SK-N-SH (cell line): ENCODE data around the gene MCTP1. TPM values are rescaled to one million over a fixed set of nuclear protein-coding genes. Genes with fewer than 3 reads are reported as not detected.

Experiments used
- CTCF ChIA-PET: fragments of 300-600, 350-600 bp; formaldehyde crosslinking; extraction: SDS; loops from one replicate; lab custom pipeline; 2021; lab: Yijun Ruan, JAX
- POLR2A ChIA-PET: fragments of 350-600 bp; sonication (Branson Sonifier 250); formaldehyde crosslinking; extraction: SDS; loops from one replicate; lab custom pipeline; 2020; ENCODE audit warnings: antibody characterized with exemption, inconsistent platforms; lab: Yijun Ruan, JAX
- DNase-seq: peaks from one replicate; pipeline ENCODE4 v3.0.0; 2012
- H2AFZ ChIP-seq: fragments of 200-600 bp; sonication (generic); 2 replicates; pipeline ENCODE4 v1.8.1; 2016; ENCODE audit warnings: antibody characterized with exemption, mild to moderate bottlenecking, low read depth
- H3F3A ChIP-seq: fragments of 200-600 bp; sonication (generic); replicated peaks from 2 replicates; pipeline ENCODE3; 2016; ENCODE audit warnings: antibody characterized with exemption, mild to moderate bottlenecking; ENCODE audit not compliant: insufficient read depth
- H3K27ac ChIP-seq, 2 experiments: fragments of 200-500 bp in 1 of 2; fragments of 200-600 bp in 1 of 2; sonication (Bioruptor generic) in 1 of 2; sonication (generic), shearing (Covaris generic) in 1 of 2; 2 replicates each; pipeline versions ENCODE4 v1.5.1 to v1.6.1; 2014 to 2016; ENCODE audit warnings: low read depth in 2 of 2, inconsistent platforms in 1 of 2, low read length in 1 of 2, mild to moderate bottlenecking in 1 of 2, mixed read lengths in 1 of 2
- H3K27me3 ChIP-seq: fragments of 200-600 bp; sonication (generic), shearing (Covaris generic); 2 replicates; pipeline ENCODE4 v1.6.1; 2016; ENCODE audit warnings: mixed run types; ENCODE audit not compliant: insufficient read depth
- H3K36me3 ChIP-seq, 2 experiments: fragments of 200-500 bp in 1 of 2; fragments of 200-600 bp in 1 of 2; sonication (Bioruptor generic) in 1 of 2; sonication (generic) in 1 of 2; replicated peaks in 1 of 2; 2 replicates each; pipeline versions ENCODE3 to v1.5.1; 2014 to 2016; ENCODE audit warnings: low read length in 1 of 2, mild to moderate bottlenecking in 1 of 2; ENCODE audit not compliant: insufficient read depth in 2 of 2, control insufficient read depth in 1 of 2
- H3K4me1 ChIP-seq, 2 experiments: fragments of 200-500 bp in 1 of 2; fragments of 200-600 bp in 1 of 2; sonication (Bioruptor generic) in 1 of 2; sonication (generic), shearing (Covaris generic) in 1 of 2; 2 replicates each; pipeline versions ENCODE4 v1.5.1 to v1.6.1; 2014 to 2016; ENCODE audit warnings: low read depth in 1 of 2, low read length in 1 of 2, mixed run types in 1 of 2; ENCODE audit not compliant: insufficient read depth in 2 of 2, control insufficient read depth in 1 of 2
- H3K4me2 ChIP-seq: fragments of 200-600 bp; sonication (generic), shearing (Covaris generic); 2 replicates; pipeline ENCODE4 v1.6.1; 2017; ENCODE audit warnings: mixed run types
- H3K4me3 ChIP-seq, 2 experiments: fragments of 200-500 bp in 1 of 2; fragments of 200-600 bp in 1 of 2; sonication (Bioruptor generic) in 1 of 2; sonication (generic), shearing (Covaris generic) in 1 of 2; 2 replicates each; pipeline versions ENCODE4 v1.5.1 to v1.8.1; 2014 to 2016; ENCODE audit warnings: low read depth in 2 of 2, inconsistent platforms in 1 of 2, low read length in 1 of 2, mild to moderate bottlenecking in 1 of 2, mixed read lengths in 1 of 2, moderate library complexity in 1 of 2
- H3K79me2 ChIP-seq: fragments of 200-600 bp; sonication (generic); 2 replicates; pipeline ENCODE4 v1.8.1; 2017; ENCODE audit warnings: mild to moderate bottlenecking; ENCODE audit not compliant: insufficient read depth
- H3K9ac ChIP-seq: fragments of 200-600 bp; sonication (generic); 2 replicates; pipeline ENCODE4 v1.6.1; 2017; ENCODE audit warnings: mixed run types
- H3K9me2 ChIP-seq: fragments of 200-600 bp; sonication (generic); 2 replicates; pipeline ENCODE4 v1.6.1; 2017; ENCODE audit warnings: mixed run types
- H3K9me3 ChIP-seq: fragments of 200-600 bp; sonication (generic); 2 replicates; pipeline ENCODE4 v1.6.1; 2017; ENCODE audit warnings: mixed run types, mild to moderate bottlenecking, moderate library complexity
- H4K20me1 ChIP-seq: fragments of 200-600 bp; sonication (generic); 2 replicates; pipeline ENCODE4 v1.6.1; 2017; ENCODE audit warnings: mild to moderate bottlenecking, mixed run types; ENCODE audit not compliant: insufficient read depth
- ELF1 ChIP-seq: IDR thresholded peaks from 2 replicates; pipeline ENCODE4 v1.4.0; 2012
- EZH2phosphoT487 ChIP-seq: fragments of 200-600 bp; sonication (generic); IDR thresholded peaks from 2 replicates; pipeline ENCODE4 v1.6.1; 2017; ENCODE audit warnings: low read depth, mixed run types, mild to moderate bottlenecking, antibody characterized with exemption, moderate library complexity, borderline replicate concordance
- FOSL2 ChIP-seq: IDR thresholded peaks from 2 replicates; pipeline ENCODE4 v1.4.0; 2012; ENCODE audit warnings: low read depth, mild to moderate bottlenecking, moderate library complexity, borderline replicate concordance
- FOXJ3 ChIP-seq: sonication (generic); formaldehyde crosslinking; IDR thresholded peaks from 2 replicates; pipeline ENCODE4 v1.5.1; 2020; ENCODE audit warnings: mild to moderate bottlenecking, missing genetic modification reagents
- FOXM1 ChIP-seq: IDR thresholded peaks from 2 replicates; pipeline ENCODE4 v1.4.0; 2012; ENCODE audit warnings: low read depth, mild to moderate bottlenecking
- GABPA ChIP-seq: IDR thresholded peaks from 2 replicates; pipeline ENCODE4 v1.4.0; 2012; ENCODE audit warnings: low read depth, mild to moderate bottlenecking
- JUND ChIP-seq: IDR thresholded peaks from 2 replicates; pipeline ENCODE4 v1.4.0; 2012
- MXI1 ChIP-seq: IDR thresholded peaks from 2 replicates; pipeline ENCODE4 v1.6.1; 2012; ENCODE audit warnings: mild to moderate bottlenecking, low read depth, low read length, improper control_type of control experiment
- NFIC ChIP-seq: IDR thresholded peaks from 2 replicates; pipeline ENCODE4 v1.4.0; 2012; ENCODE audit warnings: borderline replicate concordance
- RAD21 ChIP-seq: IDR thresholded peaks from 2 replicates; pipeline ENCODE4 v1.6.1; 2012; ENCODE audit warnings: mild to moderate bottlenecking, low read length
- SMC3 ChIP-seq: IDR thresholded peaks from 2 replicates; pipeline ENCODE4 v1.6.1; 2012; ENCODE audit warnings: low read depth, low read length, improper control_type of control experiment
- TEAD4 ChIP-seq: IDR thresholded peaks from 2 replicates; pipeline ENCODE4 v1.4.0; 2012; ENCODE audit warnings: mild to moderate bottlenecking, borderline replicate concordance; ENCODE audit not compliant: insufficient read depth
- YY1 ChIP-seq: IDR thresholded peaks from 2 replicates; pipeline ENCODE4 v1.4.0; 2012; ENCODE audit warnings: low read depth, mild to moderate bottlenecking
- WGBS: methylation state at CpG from one replicate; pipeline ENCODE4 v1.1.6; 2017; ENCODE audit warnings: low lambda C conversion rate; 5-methylcytosine and 5-hydroxymethylcytosine counted together
- polyA plus RNA-seq, 3 experiments: library from polyadenylated mRNA; depleted of rRNA; stranded (reverse); fragments of >200 nt; gene quantifications; 2 replicates each; pipeline ENCODE4 v1.2.3, GENCODE V29; 2012
- TF ChIP-seq, protein P1 (sequence below): IDR thresholded peaks from 2 replicates; pipeline ENCODE4 v1.4.0; 2012; ENCODE audit warnings: low read depth, borderline replicate concordance
- TF ChIP-seq, protein P2 (sequence below): IDR thresholded peaks from 2 replicates; pipeline ENCODE4 v1.4.0; 2012; ENCODE audit warnings: low read depth
- TF ChIP-seq, protein P3 (sequence below): fragments of 150-350 bp; IDR thresholded peaks from 2 replicates; pipeline ENCODE4 v1.6.1; 2017; ENCODE audit warnings: antibody characterized with exemption, low read length, low read depth, borderline replicate concordance
- TF ChIP-seq, protein P4 (sequence below): IDR thresholded peaks from 2 replicates; pipeline ENCODE4 v1.4.0; 2012; ENCODE audit warnings: low read depth, borderline replicate concordance
- TF ChIP-seq, protein P5 (sequence below): IDR thresholded peaks from 2 replicates; pipeline ENCODE4 v1.6.1; 2012; ENCODE audit warnings: mild to moderate bottlenecking, low read depth, low read length, moderate library complexity
- TF ChIP-seq, protein P6 (sequence below): fragments of 150-350 bp; IDR thresholded peaks from 2 replicates; pipeline ENCODE4 v1.6.1; 2016; ENCODE audit warnings: mild to moderate bottlenecking, low read depth, low read length

MCTP1 gene
- polyA plus RNA-seq, 1 of the 3 experiments (the other 2 are of a cell fraction), result 0.53 TPM

DNA sequence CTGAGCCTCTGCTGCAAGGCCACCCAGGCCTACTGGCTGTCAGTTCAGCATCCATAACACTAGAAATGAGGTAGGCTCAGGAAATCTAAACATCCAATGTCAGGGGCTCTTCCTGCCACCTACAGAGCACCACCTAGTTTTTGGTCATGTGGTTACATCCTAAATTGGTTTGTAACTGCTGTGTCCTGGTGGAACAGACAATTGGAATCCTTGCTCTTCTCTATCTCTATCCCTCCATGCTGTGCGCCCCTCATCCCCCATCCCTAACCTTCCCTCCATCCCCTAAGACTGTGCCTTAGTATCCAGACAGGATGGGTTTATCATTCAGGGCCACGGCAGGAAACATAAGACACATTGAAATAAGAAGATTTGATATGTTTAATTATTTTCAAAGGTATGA is 11.4 kb upstream of the MCTP1 start:
- Histone ChIP-seq H3K9me2 (no peaks in the 10 kb centered on the region), H3K9ac (no peak overlapping the region), H2AFZ (no peak overlapping the region), H3F3A (no peaks in the 10 kb centered on the region), H3K9me3 (no peaks in the 10 kb centered on the region), H3K4me1 (no peaks in the 10 kb centered on the region), H3K79me2 (no peaks in the 10 kb centered on the region), H3K36me3 (no peaks in the 10 kb centered on the region), H3K27me3 (no peaks in the 10 kb centered on the region; the same call in 1 of the 2 replicates), H3K4me3 (no peak overlapping the region), H3K4me2 (no peak overlapping the region), H4K20me1 (no peaks in the 10 kb centered on the region), H3K27ac (no peak overlapping the region)
- WGBS, result 27% methylated on average over 2 of the region's 2 CpGs
- no peak for DNase-seq
- TF ChIP-seq NFIC (no peak), MXI1 (no peak), ELF1 (no peak), RAD21 (no peak), JUND (no peak), FOSL2 (no peak), YY1 (no peak), TEAD4 (no peak), SMC3 (no peak), FOXJ3 (CRISPR knock-in tag) (no peak), GABPA (no peak), EZH2phosphoT487 (no peak), FOXM1 (no peak)
- TF ChIP-seq, protein P1, sequence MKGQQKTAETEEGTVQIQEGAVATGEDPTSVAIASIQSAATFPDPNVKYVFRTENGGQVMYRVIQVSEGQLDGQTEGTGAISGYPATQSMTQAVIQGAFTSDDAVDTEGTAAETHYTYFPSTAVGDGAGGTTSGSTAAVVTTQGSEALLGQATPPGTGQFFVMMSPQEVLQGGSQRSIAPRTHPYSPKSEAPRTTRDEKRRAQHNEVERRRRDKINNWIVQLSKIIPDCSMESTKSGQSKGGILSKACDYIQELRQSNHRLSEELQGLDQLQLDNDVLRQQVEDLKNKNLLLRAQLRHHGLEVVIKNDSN, result no peak
- TF ChIP-seq, protein P2, sequence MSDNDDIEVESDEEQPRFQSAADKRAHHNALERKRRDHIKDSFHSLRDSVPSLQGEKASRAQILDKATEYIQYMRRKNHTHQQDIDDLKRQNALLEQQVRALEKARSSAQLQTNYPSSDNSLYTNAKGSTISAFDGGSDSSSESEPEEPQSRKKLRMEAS, result no peak
- TF ChIP-seq, protein P3, sequence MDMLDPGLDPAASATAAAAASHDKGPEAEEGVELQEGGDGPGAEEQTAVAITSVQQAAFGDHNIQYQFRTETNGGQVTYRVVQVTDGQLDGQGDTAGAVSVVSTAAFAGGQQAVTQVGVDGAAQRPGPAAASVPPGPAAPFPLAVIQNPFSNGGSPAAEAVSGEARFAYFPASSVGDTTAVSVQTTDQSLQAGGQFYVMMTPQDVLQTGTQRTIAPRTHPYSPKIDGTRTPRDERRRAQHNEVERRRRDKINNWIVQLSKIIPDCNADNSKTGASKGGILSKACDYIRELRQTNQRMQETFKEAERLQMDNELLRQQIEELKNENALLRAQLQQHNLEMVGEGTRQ, result no peak
- TF ChIP-seq, protein P4, sequence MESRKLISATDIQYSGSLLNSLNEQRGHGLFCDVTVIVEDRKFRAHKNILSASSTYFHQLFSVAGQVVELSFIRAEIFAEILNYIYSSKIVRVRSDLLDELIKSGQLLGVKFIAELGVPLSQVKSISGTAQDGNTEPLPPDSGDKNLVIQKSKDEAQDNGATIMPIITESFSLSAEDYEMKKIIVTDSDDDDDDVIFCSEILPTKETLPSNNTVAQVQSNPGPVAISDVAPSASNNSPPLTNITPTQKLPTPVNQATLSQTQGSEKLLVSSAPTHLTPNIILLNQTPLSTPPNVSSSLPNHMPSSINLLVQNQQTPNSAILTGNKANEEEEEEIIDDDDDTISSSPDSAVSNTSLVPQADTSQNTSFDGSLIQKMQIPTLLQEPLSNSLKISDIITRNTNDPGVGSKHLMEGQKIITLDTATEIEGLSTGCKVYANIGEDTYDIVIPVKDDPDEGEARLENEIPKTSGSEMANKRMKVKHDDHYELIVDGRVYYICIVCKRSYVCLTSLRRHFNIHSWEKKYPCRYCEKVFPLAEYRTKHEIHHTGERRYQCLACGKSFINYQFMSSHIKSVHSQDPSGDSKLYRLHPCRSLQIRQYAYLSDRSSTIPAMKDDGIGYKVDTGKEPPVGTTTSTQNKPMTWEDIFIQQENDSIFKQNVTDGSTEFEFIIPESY, result no peak
- TF ChIP-seq, protein P5, sequence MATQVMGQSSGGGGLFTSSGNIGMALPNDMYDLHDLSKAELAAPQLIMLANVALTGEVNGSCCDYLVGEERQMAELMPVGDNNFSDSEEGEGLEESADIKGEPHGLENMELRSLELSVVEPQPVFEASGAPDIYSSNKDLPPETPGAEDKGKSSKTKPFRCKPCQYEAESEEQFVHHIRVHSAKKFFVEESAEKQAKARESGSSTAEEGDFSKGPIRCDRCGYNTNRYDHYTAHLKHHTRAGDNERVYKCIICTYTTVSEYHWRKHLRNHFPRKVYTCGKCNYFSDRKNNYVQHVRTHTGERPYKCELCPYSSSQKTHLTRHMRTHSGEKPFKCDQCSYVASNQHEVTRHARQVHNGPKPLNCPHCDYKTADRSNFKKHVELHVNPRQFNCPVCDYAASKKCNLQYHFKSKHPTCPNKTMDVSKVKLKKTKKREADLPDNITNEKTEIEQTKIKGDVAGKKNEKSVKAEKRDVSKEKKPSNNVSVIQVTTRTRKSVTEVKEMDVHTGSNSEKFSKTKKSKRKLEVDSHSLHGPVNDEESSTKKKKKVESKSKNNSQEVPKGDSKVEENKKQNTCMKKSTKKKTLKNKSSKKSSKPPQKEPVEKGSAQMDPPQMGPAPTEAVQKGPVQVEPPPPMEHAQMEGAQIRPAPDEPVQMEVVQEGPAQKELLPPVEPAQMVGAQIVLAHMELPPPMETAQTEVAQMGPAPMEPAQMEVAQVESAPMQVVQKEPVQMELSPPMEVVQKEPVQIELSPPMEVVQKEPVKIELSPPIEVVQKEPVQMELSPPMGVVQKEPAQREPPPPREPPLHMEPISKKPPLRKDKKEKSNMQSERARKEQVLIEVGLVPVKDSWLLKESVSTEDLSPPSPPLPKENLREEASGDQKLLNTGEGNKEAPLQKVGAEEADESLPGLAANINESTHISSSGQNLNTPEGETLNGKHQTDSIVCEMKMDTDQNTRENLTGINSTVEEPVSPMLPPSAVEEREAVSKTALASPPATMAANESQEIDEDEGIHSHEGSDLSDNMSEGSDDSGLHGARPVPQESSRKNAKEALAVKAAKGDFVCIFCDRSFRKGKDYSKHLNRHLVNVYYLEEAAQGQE, result no peak
- TF ChIP-seq, protein P6, sequence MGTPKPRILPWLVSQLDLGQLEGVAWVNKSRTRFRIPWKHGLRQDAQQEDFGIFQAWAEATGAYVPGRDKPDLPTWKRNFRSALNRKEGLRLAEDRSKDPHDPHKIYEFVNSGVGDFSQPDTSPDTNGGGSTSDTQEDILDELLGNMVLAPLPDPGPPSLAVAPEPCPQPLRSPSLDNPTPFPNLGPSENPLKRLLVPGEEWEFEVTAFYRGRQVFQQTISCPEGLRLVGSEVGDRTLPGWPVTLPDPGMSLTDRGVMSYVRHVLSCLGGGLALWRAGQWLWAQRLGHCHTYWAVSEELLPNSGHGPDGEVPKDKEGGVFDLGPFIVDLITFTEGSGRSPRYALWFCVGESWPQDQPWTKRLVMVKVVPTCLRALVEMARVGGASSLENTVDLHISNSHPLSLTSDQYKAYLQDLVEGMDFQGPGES, result no peak
- POLR2A ChIA-PET, result no interaction called here
- CTCF ChIA-PET, result no interaction called here
